HUES64 (cell line): Measurements from ENCODE around the gene TMEM231.
"Not testable (repeated sequence)": the region's sequence is repeated elsewhere in the genome, so short reads cannot be mapped to it uniquely, and the experiment has no call there.

ENCODE experiments used
- H3K27ac ChIP-seq: 2 replicates; pipeline ENCODE4 v1.7.0; 2013; ENCODE audit warnings: low read depth, low read length, inconsistent platforms
- H3K27me3 ChIP-seq: 2 replicates; pipeline ENCODE4 v1.6.1; 2013; ENCODE audit warnings: mild to moderate bottlenecking, low read length; ENCODE audit not compliant: insufficient read depth
- H3K36me3 ChIP-seq: 2 replicates; pipeline ENCODE4 v1.6.1; 2013; ENCODE audit warnings: mild to moderate bottlenecking, low read length; ENCODE audit not compliant: insufficient read depth
- H3K4me1 ChIP-seq: 2 replicates; pipeline ENCODE4 v1.6.1; 2013; ENCODE audit warnings: mild to moderate bottlenecking, low read length, moderate library complexity; ENCODE audit not compliant: insufficient read depth
- H3K4me3 ChIP-seq: 2 replicates; pipeline ENCODE4 v1.5.1; 2013; ENCODE audit warnings: mild to moderate bottlenecking, low read length, moderate library complexity
- H3K9ac ChIP-seq: 2 replicates; pipeline ENCODE4 v1.6.1; 2013; ENCODE audit warnings: mild to moderate bottlenecking, low read depth, low read length
- H3K9me3 ChIP-seq: 2 replicates; pipeline ENCODE4 v1.6.1; 2013; ENCODE audit warnings: low read depth, low read length; ENCODE audit not compliant: insufficient read depth
- WGBS: fragments of 150-250, 120-280 bp; methylation state at CpG from one replicate; pipeline ENCODE4 v1.1.7; 2013; ENCODE audit warnings: missing lambda C conversion rate; 5-methylcytosine and 5-hydroxymethylcytosine counted together

Gene TMEM231

DNA sequence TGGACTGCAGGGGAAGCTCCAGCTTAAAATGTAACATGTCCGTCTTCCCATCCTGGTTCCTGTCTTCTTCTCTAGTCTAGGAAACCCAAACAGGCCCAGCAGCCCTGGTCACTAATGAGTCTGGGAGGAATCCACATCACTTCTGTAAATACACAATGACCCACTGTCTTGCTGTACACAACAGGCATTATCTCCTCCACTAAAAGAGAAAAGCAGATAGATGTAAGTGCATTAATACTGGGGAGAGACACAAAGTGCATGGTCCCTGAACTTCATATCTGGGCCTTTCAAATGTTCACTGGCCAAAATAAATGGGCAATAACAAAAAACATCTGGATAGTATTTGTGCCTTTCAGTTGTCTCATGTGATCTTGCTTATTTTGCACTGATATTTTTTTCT, 10.2 kb downstream of the TMEM231 start:
- no CpG with 5 or more reads among the region's 1 CpG for WGBS
- not testable (repeated sequence) for H3K4me3 ChIP-seq, H3K9me3 ChIP-seq

DNA sequence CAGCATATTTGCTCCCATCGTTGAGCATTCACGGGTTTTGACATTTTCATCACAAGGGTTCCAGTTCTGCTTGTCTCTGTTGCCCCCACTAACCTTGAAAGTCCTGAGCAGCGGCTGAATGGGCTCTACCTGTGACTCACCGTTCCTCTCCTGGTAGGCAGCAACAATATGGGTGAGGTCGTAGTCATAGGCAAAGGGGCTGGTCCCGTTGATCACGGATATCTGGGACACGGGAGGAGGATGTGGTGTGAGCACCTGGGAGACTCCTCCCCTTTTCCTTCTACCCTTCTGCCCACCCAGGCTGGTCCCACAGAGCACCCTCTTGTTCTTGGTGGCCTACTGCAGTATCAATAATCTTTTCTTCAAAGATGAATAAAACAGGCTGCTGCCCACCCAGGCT, 13.6 kb downstream of the TMEM231 start:
- H3K4me3 ChIP-seq, H3K27me3 ChIP-seq, H3K9ac ChIP-seq, H3K36me3 ChIP-seq, H3K27ac ChIP-seq, H3K9me3 ChIP-seq, H3K4me1 ChIP-seq: not testable (repeated sequence)
- WGBS, result 90% methylated on average over 6 of the region's 8 CpGs

More for the DNA sequence above, 10.2 kb downstream of the TMEM231 start:
- not testable (repeated sequence) for H3K9ac ChIP-seq, H3K27me3 ChIP-seq, H3K4me1 ChIP-seq, H3K27ac ChIP-seq, H3K36me3 ChIP-seq

DNA sequence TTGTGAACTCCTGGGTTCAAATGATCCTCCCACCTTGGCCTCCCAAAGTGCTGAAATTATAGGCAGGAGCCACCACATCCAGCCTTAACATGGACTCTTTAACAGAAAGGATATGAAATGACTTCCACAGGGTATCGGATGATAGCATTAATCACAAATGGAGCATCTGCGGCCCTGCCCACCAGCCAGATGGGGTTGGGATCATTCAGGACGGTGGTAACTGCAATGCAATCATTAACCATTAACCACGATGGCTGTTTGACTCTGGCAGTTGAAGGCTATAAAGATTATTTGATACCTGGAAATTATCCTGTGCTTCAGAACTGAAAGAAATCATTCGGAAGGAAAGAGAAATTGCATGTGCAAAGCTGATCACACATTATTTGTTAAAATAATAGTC, 14.8 kb downstream of the TMEM231 start:
- WGBS, result 97% methylated on average over 5 of the region's 5 CpGs
- no peak overlapping the region for H3K4me3 ChIP-seq
- H3K9me3 ChIP-seq, result no peaks in the 10 kb centered on the region
- H3K27ac ChIP-seq, result no peak overlapping the region
- no peaks in the 10 kb centered on the region for H3K4me1 ChIP-seq
- no peaks in the 10 kb centered on the region for H3K27me3 ChIP-seq
- H3K9ac ChIP-seq, result no peak overlapping the region
- H3K36me3 ChIP-seq, result 0 out of 2 replicates have a peak, but pooled peaks cover 3% of the 10 kb centered on the region

DNA sequence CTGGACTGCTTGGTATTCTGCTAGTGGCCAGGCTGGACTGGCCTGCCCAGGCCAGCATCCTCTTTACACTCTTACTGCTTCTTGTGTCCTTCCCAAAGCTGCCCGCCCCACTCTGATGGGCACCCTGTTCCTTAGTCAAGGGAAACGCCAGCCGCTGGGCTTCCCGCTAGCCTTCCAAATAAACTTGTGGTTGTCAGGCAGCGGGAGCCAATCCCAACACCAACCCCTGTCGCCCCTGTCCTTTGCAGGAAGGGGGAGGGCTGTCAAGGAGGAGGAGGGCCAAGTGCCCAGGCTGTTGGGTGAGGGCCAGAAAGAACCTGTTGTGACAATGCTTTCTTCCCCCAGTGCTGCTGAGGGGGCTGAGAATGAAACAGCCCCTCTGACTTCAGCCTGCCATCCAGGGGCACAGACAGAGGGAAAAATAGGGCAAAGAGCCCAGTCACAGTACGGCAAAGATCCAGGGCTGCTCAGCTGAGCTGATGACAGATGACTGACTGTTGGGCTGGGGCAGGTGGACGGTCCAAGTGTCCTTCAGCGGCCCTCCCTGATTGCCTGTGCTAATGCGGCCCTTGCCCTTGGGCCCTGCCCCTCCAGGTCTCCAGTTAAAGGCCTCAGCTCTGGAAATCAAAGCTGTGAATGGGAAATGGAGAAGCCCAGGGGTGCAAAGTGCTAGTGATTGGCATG, 17.0 kb downstream of the TMEM231 start:
- H3K27me3 ChIP-seq, result not testable (repeated sequence)

DNA sequence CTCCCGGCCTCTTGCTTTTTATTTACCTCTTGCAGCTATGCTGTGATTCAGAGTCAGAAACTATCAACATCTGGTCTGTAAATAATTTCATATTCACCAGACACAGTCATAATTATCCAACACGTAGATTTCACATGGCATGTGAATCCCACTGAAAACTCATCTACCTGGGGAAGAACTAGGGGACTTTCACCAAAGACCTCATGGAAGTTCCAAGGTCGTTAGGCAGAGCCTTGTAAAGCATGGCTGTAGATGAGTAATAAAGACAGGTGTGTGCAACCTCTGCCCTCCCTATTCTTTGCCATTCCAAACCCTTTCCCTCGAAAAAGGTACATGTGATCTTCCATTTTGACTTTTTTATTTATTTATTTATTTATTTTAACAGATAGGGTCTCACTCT, 18.3 kb downstream of the TMEM231 start:
- 89% methylated on average over 3 of the region's 4 CpGs for WGBS
- H3K27me3 ChIP-seq, result no peaks in the 10 kb centered on the region
- no peak overlapping the region for H3K4me3 ChIP-seq
- no peak overlapping the region for H3K27ac ChIP-seq
- no peaks in the 10 kb centered on the region for H3K9me3 ChIP-seq
- H3K9ac ChIP-seq, result no peak overlapping the region
- no peaks in the 10 kb centered on the region for H3K36me3 ChIP-seq
- no peaks in the 10 kb centered on the region for H3K4me1 ChIP-seq

More for the DNA sequence above, 17.0 kb downstream of the TMEM231 start:
- not testable (repeated sequence) for H3K4me1 ChIP-seq, H3K36me3 ChIP-seq, H3K9me3 ChIP-seq, H3K27ac ChIP-seq, H3K4me3 ChIP-seq, H3K9ac ChIP-seq
- WGBS, result 87% methylated on average over 4 of the region's 10 CpGs

DNA sequence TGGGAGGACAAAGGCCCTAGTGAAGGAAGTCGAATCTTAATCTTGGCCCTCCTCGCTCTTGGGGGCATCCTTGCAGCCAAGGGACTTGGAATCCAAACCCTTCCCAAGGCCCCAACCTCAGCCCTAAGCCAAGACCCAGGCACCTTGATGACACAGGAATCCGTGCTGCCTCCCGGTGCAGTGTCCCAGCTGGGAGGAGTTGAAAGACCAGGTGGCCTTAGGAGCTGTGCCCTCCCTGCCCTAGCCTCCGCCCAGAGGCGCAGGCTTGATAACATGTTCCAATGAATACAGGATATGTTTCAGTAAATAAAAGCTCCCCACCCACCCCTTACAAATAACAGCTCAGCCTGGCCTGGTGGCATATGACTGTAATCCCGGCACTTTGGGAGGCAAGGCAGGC, 20.2 kb downstream of the TMEM231 start, which contains the start of gene CHST5:
Gene CHST5 (minus strand): TSS at position 208 of the 400 bp plus-strand sequence. CDS start 5,724 bp downstream, outside the sequence.
- Histone ChIP-seq H3K4me3 (no peak within 1 kb of the TSS), H3K9ac (no peak within 1 kb of the TSS), H3K27ac (no peak within 1 kb of the TSS), H3K4me1 (no peaks in the 10 kb centered on the region), H3K27me3 (no peaks in the 10 kb centered on the region), H3K36me3 (no peaks in the 10 kb centered on the region), H3K9me3 (no peaks in the 10 kb centered on the region)
- 92% methylated on average over 7 of the region's 7 CpGs for WGBS

DNA sequence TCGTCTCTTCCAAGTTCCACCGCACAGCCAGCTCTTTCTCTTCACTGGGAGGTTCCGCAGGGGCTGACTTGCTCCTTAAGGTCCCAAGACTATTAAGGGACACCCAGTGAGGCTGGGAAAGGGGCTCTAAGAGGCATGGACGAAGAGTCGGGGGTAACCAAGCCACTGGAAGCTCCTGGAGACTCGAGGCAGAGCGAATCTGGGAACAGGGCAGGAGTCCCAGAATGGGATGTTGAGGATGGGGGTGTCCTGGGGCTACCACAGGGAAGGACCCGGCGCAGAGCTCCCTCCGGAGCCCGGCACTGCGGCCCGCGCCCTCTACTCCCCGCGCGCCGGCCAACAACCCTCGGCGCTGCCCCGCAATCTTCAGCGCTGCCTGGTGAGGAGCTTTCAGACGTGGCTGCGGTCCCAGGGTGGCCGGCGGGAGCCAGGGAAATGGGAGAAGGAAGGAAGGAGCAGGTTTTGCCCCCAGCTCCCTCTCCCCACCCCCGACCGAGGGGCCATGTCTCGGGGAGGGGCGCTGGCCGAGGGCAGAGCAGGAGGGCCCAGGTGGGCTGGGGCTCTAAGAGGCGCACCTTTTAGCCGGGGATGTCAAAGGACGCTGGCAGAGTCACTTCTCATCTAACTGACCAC, 20.7 kb downstream of the TMEM231 start:
- H3K36me3 ChIP-seq, result no peaks in the 10 kb centered on the region
- 95% methylated on average over 32 of the region's 34 CpGs for WGBS
- H3K9me3 ChIP-seq, result no peaks in the 10 kb centered on the region
- H3K27ac ChIP-seq, result no peak overlapping the region
- no peak overlapping the region for H3K4me3 ChIP-seq
- no peak overlapping the region for H3K9ac ChIP-seq
- H3K27me3 ChIP-seq, result no peaks in the 10 kb centered on the region
- no peaks in the 10 kb centered on the region for H3K4me1 ChIP-seq

DNA sequence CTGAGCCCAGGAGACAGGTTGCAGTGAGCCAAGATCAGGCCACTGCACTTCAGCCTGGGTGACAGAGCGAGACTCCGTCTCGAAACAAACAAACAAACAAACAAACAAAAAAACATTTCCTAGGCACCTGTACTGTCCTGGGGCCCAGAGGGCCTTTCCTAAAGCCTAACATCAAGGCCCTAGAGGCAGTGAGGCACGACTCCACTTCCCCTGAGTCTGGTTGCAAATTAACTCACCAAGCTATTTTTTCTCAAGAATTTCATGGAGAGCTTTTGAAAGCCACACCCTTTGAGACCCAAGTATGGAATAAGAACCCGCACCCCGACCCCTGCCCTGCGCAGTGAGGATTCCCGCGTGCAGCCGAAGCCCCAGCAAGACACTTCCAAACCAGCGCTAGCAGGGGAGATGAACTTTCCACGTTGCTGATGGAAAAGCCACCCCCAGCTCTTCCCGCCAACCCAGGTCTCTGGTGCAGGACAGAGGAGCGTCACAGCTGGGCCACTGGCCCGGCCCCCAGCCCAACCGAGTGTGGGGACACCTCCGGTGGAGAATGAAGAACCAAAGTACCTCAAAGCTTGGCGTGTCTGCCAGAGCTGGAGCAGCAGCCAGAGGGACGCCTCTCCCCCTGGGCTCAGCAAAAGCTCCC, 21.4 kb downstream of the TMEM231 start:
- H3K4me1 ChIP-seq, result no peaks in the 10 kb centered on the region
- H3K27me3 ChIP-seq, result no peaks in the 10 kb centered on the region
- WGBS, result 93% methylated on average over 19 of the region's 19 CpGs
- H3K9me3 ChIP-seq, result no peaks in the 10 kb centered on the region
- no peaks in the 10 kb centered on the region for H3K36me3 ChIP-seq
- H3K27ac ChIP-seq, result no peak overlapping the region
- no peak overlapping the region for H3K4me3 ChIP-seq
- no peak overlapping the region for H3K9ac ChIP-seq

DNA sequence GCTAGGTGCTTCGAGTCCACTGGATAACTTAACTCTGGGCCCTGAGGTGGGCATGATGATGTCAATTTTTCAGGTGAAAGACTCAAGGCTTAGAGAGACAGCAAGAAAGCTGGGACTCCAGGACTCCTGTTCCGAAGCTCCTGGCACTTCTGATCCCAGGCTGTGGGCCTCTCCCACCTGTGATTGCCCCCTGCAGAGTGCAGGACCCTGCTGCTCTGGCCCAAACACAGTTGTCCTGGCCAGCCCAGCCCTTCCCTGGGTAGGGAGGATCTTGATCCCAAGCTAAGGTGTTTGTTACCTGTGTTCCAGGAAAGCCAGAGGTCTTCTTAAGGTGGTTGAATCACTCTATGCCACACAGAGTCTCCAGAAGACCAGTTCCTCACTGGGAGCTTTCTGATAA, 23.3 kb downstream of the TMEM231 start:
- no peaks in the 10 kb centered on the region for H3K27me3 ChIP-seq
- H3K4me1 ChIP-seq, result no peaks in the 10 kb centered on the region
- no peak overlapping the region for H3K27ac ChIP-seq
- no peak overlapping the region for H3K9ac ChIP-seq
- WGBS, result 90% methylated on average over 2 of the region's 2 CpGs
- H3K36me3 ChIP-seq, result no peaks in the 10 kb centered on the region
- no peaks in the 10 kb centered on the region for H3K9me3 ChIP-seq
- no peak overlapping the region for H3K4me3 ChIP-seq

DNA sequence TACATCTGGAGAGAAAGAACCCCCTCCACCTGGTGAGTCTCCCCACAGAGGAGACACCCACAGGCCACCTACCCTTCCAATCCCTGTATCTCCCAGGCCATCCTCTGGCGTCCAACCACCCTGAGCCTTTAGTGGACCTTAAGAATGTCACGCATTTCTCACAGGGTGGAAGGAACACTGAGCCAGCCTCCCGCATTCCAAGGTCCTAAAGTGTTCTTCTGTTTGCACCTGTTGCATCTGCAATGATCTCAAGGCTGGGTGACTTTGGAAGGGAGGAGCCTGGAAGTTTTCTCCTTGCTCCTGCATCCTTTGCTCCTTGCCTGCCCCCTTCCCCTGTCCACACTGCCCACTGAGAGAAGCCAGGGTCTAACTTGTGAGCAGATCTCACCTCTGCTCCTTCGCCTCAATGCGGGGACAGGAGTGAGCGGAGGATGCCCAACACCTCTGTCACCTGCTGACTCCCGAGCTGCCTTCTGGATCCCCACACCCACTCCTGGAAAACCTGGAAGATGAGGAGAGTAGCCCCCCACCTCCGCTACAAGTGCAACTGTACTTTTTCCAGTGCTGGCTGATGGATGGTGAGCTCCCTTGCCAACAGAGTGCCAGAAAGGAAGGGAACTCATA, 23.8 kb downstream of the TMEM231 start:
- no peaks in the 10 kb centered on the region for H3K9me3 ChIP-seq
- H3K27ac ChIP-seq, result no peak overlapping the region
- H3K36me3 ChIP-seq, result no peaks in the 10 kb centered on the region
- no peaks in the 10 kb centered on the region for H3K27me3 ChIP-seq
- H3K4me1 ChIP-seq, result no peaks in the 10 kb centered on the region
- WGBS, result 88% methylated on average over 8 of the region's 8 CpGs
- H3K4me3 ChIP-seq, result no peak overlapping the region
- H3K9ac ChIP-seq, result no peak overlapping the region

DNA sequence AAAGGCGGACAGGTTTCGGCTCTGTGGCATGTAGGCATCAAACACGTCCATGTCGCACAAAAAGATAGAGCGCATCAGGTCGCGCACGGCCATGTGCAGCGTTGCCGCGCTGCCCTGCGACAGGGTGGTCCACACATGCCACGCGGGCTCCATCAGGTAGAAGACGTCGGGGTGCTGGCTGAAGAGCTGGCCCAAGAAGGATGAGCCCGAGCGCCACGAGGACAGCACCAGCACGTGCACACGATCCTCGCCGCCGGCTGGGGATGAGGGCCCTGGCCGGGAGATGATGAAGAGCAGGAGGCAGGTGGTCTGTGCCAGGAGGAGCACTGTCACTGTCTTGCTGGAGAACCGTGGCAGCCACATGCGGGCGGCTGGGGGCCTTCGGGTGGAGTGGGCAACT, 26.1 kb downstream of the TMEM231 start:
- Histone ChIP-seq H3K9ac (no peak overlapping the region), H3K36me3 (no peaks in the 10 kb centered on the region), H3K4me1 (no peaks in the 10 kb centered on the region), H3K27me3 (no peaks in the 10 kb centered on the region), H3K4me3 (no peak overlapping the region), H3K9me3 (no peaks in the 10 kb centered on the region), H3K27ac (no peak overlapping the region)
- 96% methylated on average over 29 of the region's 29 CpGs for WGBS
